Endothelial cell of umbilical vein (primary cell): ENCODE results near the gene IL10RB. TPM values are rescaled to one million over a fixed set of nuclear protein-coding genes. Genes with fewer than 3 reads are reported as not detected.
"Not testable (repeated sequence)": the region's sequence is repeated elsewhere in the genome, so short reads cannot be mapped to it uniquely, and the experiment has no call there.

Source experiments
- BruUV-seq: library from RNA; stranded (reverse); fragments of 400-500 nt; replicated peaks from 2 replicates; lab custom pipeline; 2021; lab: Mats Ljungman, UMichigan
- CTCF ChIA-PET: fragments of 300-600, 350-600 bp; sonication (Branson Sonifier 250); formaldehyde crosslinking; loops from one replicate; lab custom pipeline; 2021; ENCODE audit warnings: antibody characterized with exemption, inconsistent platforms; lab: Charles Lee
- POLR2A ChIA-PET: fragments of 300-600, 350-600 bp; sonication (Branson Sonifier 250); formaldehyde crosslinking; loops from one replicate; lab custom pipeline; 2021; ENCODE audit warnings: antibody characterized with exemption, inconsistent platforms; lab: Charles Lee
- DNase-seq: peaks from one replicate; pipeline ENCODE4 v3.0.0-alpha.2; 2011; ENCODE audit warnings: low read depth, low spot score
- FAIRE-seq: peaks from 2 replicates; lab custom pipeline; 2011; peaks lifted over from hg19 to GRCh38; lab: Jason Lieb, UNC
- H2AFZ ChIP-seq: 2 replicates; pipeline ENCODE4 v1.6.0; 2012; ENCODE audit warnings: low read depth, low read length, control low read depth, inconsistent platforms
- H3K27ac ChIP-seq: 2 replicates; pipeline ENCODE4 v1.5.1; 2011; ENCODE audit warnings: low read depth, mild to moderate bottlenecking, control low read depth, low read length, moderate library complexity; ENCODE audit not compliant: insufficient read depth
- H3K27me3 ChIP-seq, 2 experiments: 2 replicates each; pipeline versions ENCODE4 v1.6.0 to v1.6.1; 2011; ENCODE audit warnings: low read length in 2 of 2, mixed read lengths in 1 of 2; ENCODE audit not compliant: control insufficient read depth in 2 of 2, insufficient read depth in 2 of 2
- H3K36me3 ChIP-seq, 2 experiments: 2 replicates in 1 of 2; 3 replicates in 1 of 2; pipeline ENCODE4 v1.5.1; 2011; ENCODE audit warnings: low read length in 2 of 2, mild to moderate bottlenecking in 1 of 2, moderate library complexity in 1 of 2; ENCODE audit not compliant: control insufficient read depth in 2 of 2, insufficient read depth in 2 of 2; ENCODE audit errors: extremely low read depth in 1 of 2
- H3K4me1 ChIP-seq: 3 replicates; pipeline ENCODE4 v1.5.1; 2011; ENCODE audit warnings: mild to moderate bottlenecking, low read length; ENCODE audit not compliant: control insufficient read depth, insufficient read depth; ENCODE audit errors: extremely low read depth
- H3K4me2 ChIP-seq: 2 replicates; pipeline ENCODE4 v1.6.1; 2011; ENCODE audit warnings: low read length, control low read depth, mixed read lengths; ENCODE audit not compliant: insufficient read depth
- H3K4me3 ChIP-seq, 3 experiments: fragments of 200-600 bp in 1 of 3; sonication (generic), shearing (Covaris generic) in 1 of 3; replicated peaks in 1 of 3; 2 replicates each; pipeline ENCODE4 v1.5.1; 2011 to 2016; ENCODE audit warnings: control low read depth in 3 of 3, low read length in 3 of 3, mild to moderate bottlenecking in 2 of 3, inconsistent platforms in 1 of 3, low read depth in 1 of 3, moderate library complexity in 1 of 3; ENCODE audit not compliant: insufficient read depth in 1 of 3
- H3K79me2 ChIP-seq: 2 replicates; pipeline ENCODE4 v1.6.0; 2012; ENCODE audit warnings: low read length, inconsistent platforms; ENCODE audit not compliant: control insufficient read depth, insufficient read depth
- H3K9ac ChIP-seq: replicated peaks from 2 replicates; pipeline ENCODE3; 2011; ENCODE audit warnings: low read length, control low read depth; ENCODE audit not compliant: insufficient read depth; ENCODE audit errors: extremely low read depth
- H3K9me1 ChIP-seq: replicated peaks from 3 replicates; pipeline ENCODE4 v1.6.0; 2011; ENCODE audit warnings: mild to moderate bottlenecking, low read length; ENCODE audit not compliant: control insufficient read depth, insufficient read depth; ENCODE audit errors: extremely low read depth
- H3K9me3 ChIP-seq: replicated peaks from 2 replicates; pipeline ENCODE4 v1.5.1; 2012; ENCODE audit warnings: low read length, inconsistent platforms; ENCODE audit not compliant: control insufficient read depth, insufficient read depth
- H4K20me1 ChIP-seq: replicated peaks from 2 replicates; pipeline ENCODE3; 2011; ENCODE audit warnings: mild to moderate bottlenecking, low read length; ENCODE audit not compliant: control insufficient read depth, insufficient read depth; ENCODE audit errors: extremely low read depth
- CTCF ChIP-seq, 2 donors: IDR thresholded peaks; 1 replicate in 1 of 2; 2 replicates in 1 of 2; pipeline ENCODE4 v1.5.1; 2011; ENCODE audit warnings: low read length in 2 of 2, mild to moderate bottlenecking in 2 of 2, moderate library complexity in 2 of 2, control low read depth in 1 of 2, inconsistent platforms in 1 of 2, low read depth in 1 of 2; ENCODE audit not compliant: insufficient read depth in 1 of 2; ENCODE audit errors: extremely low read depth in 1 of 2
- EZH2 ChIP-seq: IDR thresholded peaks from 2 replicates; pipeline ENCODE4 v1.6.1; 2012; ENCODE audit warnings: borderline replicate concordance, low read depth, mild to moderate bottlenecking, moderate library complexity, low read length, inconsistent platforms; ENCODE audit not compliant: severe bottlenecking
- GATA2 ChIP-seq: IDR thresholded peaks from 2 replicates; pipeline ENCODE4 v1.7.0; 2011; ENCODE audit warnings: low read depth, mild to moderate bottlenecking, moderate library complexity, mixed read lengths, low read length; ENCODE audit not compliant: insufficient read length, insufficient read depth
- MAX ChIP-seq: IDR thresholded peaks from 2 replicates; pipeline ENCODE4 v1.6.1; 2011; ENCODE audit not compliant: insufficient read depth, insufficient read length
- dilution Hi-C: fragments of 300-500 bp; cut with MboI; formaldehyde crosslinking; loops from one replicate; pipeline ENCODE4 v1.15.0; 2019; ENCODE audit warnings: low sequenced_read_pairs; ENCODE audit not compliant: extremely low pct_ligation_motif_present
- intact Hi-C: fragments of 100-400 bp; cut with micrococcal nuclease; formaldehyde crosslinking; loops from one replicate; pipeline ENCODE4 v1.10.0; 2022
- polyA plus RNA-seq, 4 experiments: library from polyadenylated mRNA; depleted of rRNA in 3 of 4; stranded (reverse) in 3 of 4; unstranded in 1 of 4; fragments of >200 nt; gene quantifications; 2 replicates each; pipeline versions ENCODE4 v1.2.1 to v1.2.3, GENCODE V29; 2011 to 2012; ENCODE audit warnings: missing spikeins in 1 of 4
- total RNA-seq: library from RNA; stranded (reverse); gene quantifications from 2 replicates; pipeline ENCODE4 v1.2.3, GENCODE V29; 2021

IL10RB gene
- total and polyA plus RNA-seq, 2 donors (not counting 3 experiments of a cell fraction or from before 2014, with no cell fraction given), result 21.9 to 31.4 TPM

- Histone ChIP-seq H3K9ac (no peak overlapping the region), H3K36me3 (peaks cover 6 to 9% of the 10 kb centered on the region in 2 experiments), H3K4me1 (peaks cover 9% of the 10 kb centered on the region), H3K4me2 (no peak overlapping the region), H3K79me2 (peaks cover 15% of the 10 kb centered on the region), H3K9me1 (no peaks in the 10 kb centered on the region), H2AFZ (no peak overlapping the region), H3K9me3 (no peaks in the 10 kb centered on the region), H4K20me1 (no peaks in the 10 kb centered on the region), H3K27me3 (no peaks in the 10 kb centered on the region), H3K27ac (no peak overlapping the region), H3K4me3 (no peak overlapping the region)
- intact Hi-C loops, result no loop called here
- POLR2A ChIA-PET, result interaction anchor here (0.7 kb wide), 1 partner anchor 37 kb away, joined by 3 read pairs; no protein-coding TSS in a partner anchor
- TF ChIP-seq MAX, result no peak
- no peak for TF ChIP-seq CTCF (IDR thresholded peaks at IDR 0.05; ENCODE audit: extremely low read depth in 1 of 2, insufficient read depth in 1 of 2, low read depth in 1 of 2, low read length in 2 of 2)
- TF ChIP-seq EZH2, result no peak
- no peak for TF ChIP-seq GATA2
- dilution Hi-C loops, result no loop called here
- FAIRE-seq, result peak; percentile 61
- CTCF ChIA-PET, result no interaction called here
- DNase-seq, result no peak
- no TSS peak for BruUV-seq
Measured at GRCh38 chr21:33241846-33242245, 24.3 kb upstream of the IL10RB start.

GRCh38 chr21:33242846-33243245 lies 23.3 kb upstream of the IL10RB start:
- H3K9ac ChIP-seq, H3K9me3 ChIP-seq, H3K4me2 ChIP-seq, FAIRE-seq, H4K20me1 ChIP-seq, H3K9me1 ChIP-seq, CTCF ChIA-PET, BruUV-seq, DNase-seq, H2AFZ ChIP-seq, H3K27ac ChIP-seq, H3K79me2 ChIP-seq, H3K27me3 ChIP-seq, intact Hi-C loops, H3K4me3 ChIP-seq, POLR2A ChIA-PET, H3K4me1 ChIP-seq, dilution Hi-C loops: not testable (repeated sequence)
- H3K36me3 ChIP-seq, result peaks cover 12 to 15% of the 10 kb centered on the region in 2 experiments
